ENCODE data around the gene BANK1. TPM values are rescaled to one million over a fixed set of nuclear protein-coding genes. Genes with fewer than 3 reads are reported as not detected.

BANK1 gene
- total RNA-seq, 1 experiment from 2014 or later: 2.4 TPM

DNA sequence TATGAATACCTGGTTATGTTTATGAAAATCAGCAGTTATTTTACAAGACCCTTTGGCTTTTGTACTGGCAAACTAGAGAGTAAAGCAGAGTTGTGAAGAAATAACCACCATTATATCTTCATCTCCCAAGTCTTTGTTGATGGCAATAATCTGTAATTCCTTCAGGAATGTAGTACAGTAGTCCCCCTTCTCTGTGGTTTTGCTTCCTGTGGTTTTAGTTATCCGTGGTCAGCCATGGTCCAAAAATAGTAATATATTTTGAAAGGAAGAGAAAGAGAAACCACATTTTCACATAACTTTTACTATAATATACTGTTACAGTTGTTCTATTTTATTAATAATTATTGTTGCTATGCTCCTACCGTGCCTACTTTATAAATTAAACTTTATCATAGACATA, 27.8 kb downstream of the BANK1 start (continued):
- TF ChIP-seq REST (IDR thresholded peaks at IDR 0.05; ENCODE audit: low read depth) (no peak), ZNF274 (IDR thresholded peaks at IDR 0.05; ENCODE audit: low read depth, low read length) (no peak), TCF7L2 (IDR thresholded peaks at IDR 0.05; ENCODE audit: borderline replicate concordance, extremely low read depth, insufficient read depth, insufficient read length) (no peak)

- ChIA-PET RAD21 (ENCODE audit: low non-redundant PET in 1 of 2, low total read pairs in 2 of 2, uncharacterized antibody in 2 of 2, unreplicated experiment in 2 of 2) (no interaction called here), POLR2A (no interaction called here), CTCF (no interaction called here)
- no peak overlapping the region for H3K27ac ChIP-seq (ENCODE audit: low read depth, low read length)
- H3K36me3 ChIP-seq (ENCODE audit: control insufficient read depth in 1 of 2, insufficient read depth in 2 of 2, low read length in 2 of 2): no peaks in the 10 kb centered on the region
- no peak overlapping the region for H2AFZ ChIP-seq (ENCODE audit: low read depth, low read length, poor library complexity, severe bottlenecking)
- ATAC-seq: no peak
- DNase-seq (ENCODE audit: low read depth, low spot score): no peak
- H3K27me3 ChIP-seq (ENCODE audit: insufficient read depth, low read length): no peaks in the 10 kb centered on the region
- H3K4me1 ChIP-seq (ENCODE audit: control insufficient read depth in 1 of 2, insufficient read depth in 2 of 2, low read length in 2 of 2): no peaks in the 10 kb centered on the region
- intact Hi-C loops (cut with micrococcal nuclease): no loop called here
- TF ChIP-seq SRF (IDR thresholded peaks at IDR 0.05; ENCODE audit: low read depth) (no peak), ELF1 (IDR thresholded peaks at IDR 0.05; ENCODE audit: borderline replicate concordance, low read depth) (no peak), YY1 (IDR thresholded peaks at IDR 0.05; ENCODE audit: extremely low read depth, insufficient replicate concordance, low read depth, low read length) (no peak), JUND (IDR thresholded peaks at IDR 0.05) (no peak), SP1 (IDR thresholded peaks at IDR 0.05; ENCODE audit: low read depth) (no peak), FOSL1 (IDR thresholded peaks at IDR 0.05; ENCODE audit: low read depth) (no peak), POLR2A (IDR thresholded peaks at IDR 0.05; ENCODE audit: borderline replicate concordance, extremely low read depth, insufficient read depth, insufficient read length) (no peak), MAX (IDR thresholded peaks at IDR 0.05) (no peak), EZH2 (IDR thresholded peaks at IDR 0.05) (no peak), TCF7L2 (IDR thresholded peaks at IDR 0.05; ENCODE audit: borderline replicate concordance, extremely low read depth, insufficient read depth, insufficient read length) (no peak), SIN3A (IDR thresholded peaks at IDR 0.05; ENCODE audit: low read depth) (no peak)
- TF ChIP-seq, protein P1, sequence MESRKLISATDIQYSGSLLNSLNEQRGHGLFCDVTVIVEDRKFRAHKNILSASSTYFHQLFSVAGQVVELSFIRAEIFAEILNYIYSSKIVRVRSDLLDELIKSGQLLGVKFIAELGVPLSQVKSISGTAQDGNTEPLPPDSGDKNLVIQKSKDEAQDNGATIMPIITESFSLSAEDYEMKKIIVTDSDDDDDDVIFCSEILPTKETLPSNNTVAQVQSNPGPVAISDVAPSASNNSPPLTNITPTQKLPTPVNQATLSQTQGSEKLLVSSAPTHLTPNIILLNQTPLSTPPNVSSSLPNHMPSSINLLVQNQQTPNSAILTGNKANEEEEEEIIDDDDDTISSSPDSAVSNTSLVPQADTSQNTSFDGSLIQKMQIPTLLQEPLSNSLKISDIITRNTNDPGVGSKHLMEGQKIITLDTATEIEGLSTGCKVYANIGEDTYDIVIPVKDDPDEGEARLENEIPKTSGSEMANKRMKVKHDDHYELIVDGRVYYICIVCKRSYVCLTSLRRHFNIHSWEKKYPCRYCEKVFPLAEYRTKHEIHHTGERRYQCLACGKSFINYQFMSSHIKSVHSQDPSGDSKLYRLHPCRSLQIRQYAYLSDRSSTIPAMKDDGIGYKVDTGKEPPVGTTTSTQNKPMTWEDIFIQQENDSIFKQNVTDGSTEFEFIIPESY (IDR thresholded peaks at IDR 0.05; ENCODE audit: extremely low read depth, insufficient replicate concordance, low read length): no peak
- no TSS peak for BruUV-seq (replicated peaks)
- no peaks in the 10 kb centered on the region for H3K79me2 ChIP-seq (ENCODE audit: insufficient read depth, low read length)
- H3K9me3 ChIP-seq (ENCODE audit: control insufficient read depth in 1 of 2, insufficient read depth in 1 of 2, low read depth in 1 of 2, low read length in 2 of 2): no peaks in the 10 kb centered on the region
- no peak overlapping the region for H3K4me2 ChIP-seq (ENCODE audit: low read length)
- no peak overlapping the region for H3K9ac ChIP-seq (ENCODE audit: low read length)
- H4K20me1 ChIP-seq (ENCODE audit: insufficient read depth): no peaks in the 10 kb centered on the region
- no peak overlapping the region for H3K4me3 ChIP-seq (replicated peaks in 1 of 2; ENCODE audit: low read depth in 1 of 2, low read length in 2 of 2)
- no peaks in the 10 kb centered on the region for H3K9me2 ChIP-seq (ENCODE audit: insufficient read depth)
Observed at GRCh38 chr4:101823864-101824263, 33.3 kb downstream of the BANK1 start.

Measured in HCT116 (cell line).